M059J (cell line): ENCODE results near the gene RAD21L1. TPM values are rescaled to one million over a fixed set of nuclear protein-coding genes. Genes with fewer than 3 reads are reported as not detected.
"Not testable (repeated sequence)": the region's sequence is repeated elsewhere in the genome, so short reads cannot be mapped to it uniquely, and the experiment has no call there.

Experiments used
- DNase-seq: peaks from one replicate; pipeline ENCODE4 v3.0.0-alpha.2; 2012; ENCODE audit warnings: low read depth
- total RNA-seq: library from RNA; depleted of rRNA; stranded (reverse); fragments of >200 nt; shearing (Covaris generic); gene quantifications from 2 replicates; pipeline ENCODE4 v1.2.3, GENCODE V29; 2014

The RAD21L1 gene
- total RNA-seq, 1 experiment from 2014 or later: 0.39 TPM

GRCh38 chr20:1225263-1225782 is 521 bp upstream of the RAD21L1 start:
- peak; percentile 66 for DNase-seq

GRCh38 chr20:1229541-1229940 is 3.7 kb downstream of the RAD21L1 start:
- no peak for DNase-seq

GRCh38 chr20:1232286-1233111 is 6.7 kb downstream of the RAD21L1 start:
- no peak for DNase-seq

- no peak for DNase-seq
These were observed 14.7 kb downstream of the RAD21L1 start for GRCh38 chr20:1240549-1240948.

- DNase-seq: peak; percentile 77
These were observed 15.6 kb downstream of the RAD21L1 start for GRCh38 chr20:1241456-1241855.

- no peak for DNase-seq
These were observed 16.3 kb downstream of the RAD21L1 start for GRCh38 chr20:1242099-1242498.

- DNase-seq: peak; percentile 98
These were observed 16.7 kb downstream of the RAD21L1 start for GRCh38 chr20:1242530-1242929.

GRCh38 chr20:1245578-1245977 is 19.7 kb downstream of the RAD21L1 start:
- DNase-seq: no peak

GRCh38 chr20:1247689-1248088 is 21.8 kb downstream of the RAD21L1 start:
- no peak for DNase-seq

- DNase-seq: not testable (repeated sequence)
These were observed 24.4 kb downstream of the RAD21L1 start for GRCh38 chr20:1250282-1250681.

GRCh38 chr20:1252416-1252815 is 26.6 kb downstream of the RAD21L1 start:
- no peak for DNase-seq

- DNase-seq: no peak
These were observed 28.4 kb downstream of the RAD21L1 start for GRCh38 chr20:1254254-1254653.

GRCh38 chr20:1255675-1256074 is 29.8 kb downstream of the RAD21L1 start:
- no peak for DNase-seq

GRCh38 chr20:1263853-1264252 is 38.0 kb downstream of the RAD21L1 start:
- no peak for DNase-seq

GRCh38 chr20:1264727-1265126 is 38.9 kb downstream of the RAD21L1 start:
- no peak for DNase-seq

- peak; percentile 65 for DNase-seq
These were observed 39.5 kb downstream of the RAD21L1 start for GRCh38 chr20:1265226-1265915.

GRCh38 chr20:1265916-1266166 is 40.0 kb downstream of the RAD21L1 start:
- no peak for DNase-seq

- peak; percentile 76 for DNase-seq
These were observed 40.5 kb downstream of the RAD21L1 start, which contains the start of gene SNPH for GRCh38 chr20:1266167-1266973. Gene SNPH (plus strand): TSS chr20:1266294. CDS start chr20:1296240, 29,946 bp downstream.

GRCh38 chr20:1267161-1267560 is 41.3 kb downstream of the RAD21L1 start:
- DNase-seq: no peak

GRCh38 chr20:1267809-1268374 is 42.0 kb downstream of the RAD21L1 start:
- DNase-seq: no peak

GRCh38 chr20:1269235-1269634 is 43.4 kb downstream of the RAD21L1 start:
- no peak for DNase-seq

GRCh38 chr20:1269850-1270249 is 44.0 kb downstream of the RAD21L1 start:
- DNase-seq: no peak
